ENCODE measurements around the gene PTGIS.

DNA sequence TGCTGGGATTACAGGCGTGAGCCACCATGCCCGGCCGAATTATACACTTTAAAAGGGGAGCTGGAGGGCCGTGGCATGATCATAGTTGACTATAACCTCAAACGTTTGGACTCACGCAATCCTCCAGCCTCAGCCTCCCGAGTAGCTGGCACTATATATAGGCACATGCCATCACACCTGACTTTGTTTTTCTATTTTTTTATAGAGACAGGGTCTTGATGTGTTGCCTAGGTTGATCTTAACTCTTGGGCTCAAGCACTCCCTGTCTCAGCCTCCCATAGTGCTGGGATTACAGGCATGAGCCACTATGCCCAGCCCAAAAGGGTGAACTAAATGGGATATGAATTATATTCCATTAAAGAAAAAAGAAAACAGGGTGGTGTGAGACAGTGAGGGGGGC lies 7.8 kb downstream of the PTGIS start:
- TF ChIP-seq POLR2AphosphoS5 (IDR thresholded peaks at IDR 0.05) (no peak), POLR2A (IDR thresholded peaks at IDR 0.05) (no peak), EP300 (IDR thresholded peaks at IDR 0.05) (no peak)
- TF ChIP-seq, protein P1, sequence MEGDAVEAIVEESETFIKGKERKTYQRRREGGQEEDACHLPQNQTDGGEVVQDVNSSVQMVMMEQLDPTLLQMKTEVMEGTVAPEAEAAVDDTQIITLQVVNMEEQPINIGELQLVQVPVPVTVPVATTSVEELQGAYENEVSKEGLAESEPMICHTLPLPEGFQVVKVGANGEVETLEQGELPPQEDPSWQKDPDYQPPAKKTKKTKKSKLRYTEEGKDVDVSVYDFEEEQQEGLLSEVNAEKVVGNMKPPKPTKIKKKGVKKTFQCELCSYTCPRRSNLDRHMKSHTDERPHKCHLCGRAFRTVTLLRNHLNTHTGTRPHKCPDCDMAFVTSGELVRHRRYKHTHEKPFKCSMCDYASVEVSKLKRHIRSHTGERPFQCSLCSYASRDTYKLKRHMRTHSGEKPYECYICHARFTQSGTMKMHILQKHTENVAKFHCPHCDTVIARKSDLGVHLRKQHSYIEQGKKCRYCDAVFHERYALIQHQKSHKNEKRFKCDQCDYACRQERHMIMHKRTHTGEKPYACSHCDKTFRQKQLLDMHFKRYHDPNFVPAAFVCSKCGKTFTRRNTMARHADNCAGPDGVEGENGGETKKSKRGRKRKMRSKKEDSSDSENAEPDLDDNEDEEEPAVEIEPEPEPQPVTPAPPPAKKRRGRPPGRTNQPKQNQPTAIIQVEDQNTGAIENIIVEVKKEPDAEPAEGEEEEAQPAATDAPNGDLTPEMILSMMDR (IDR thresholded peaks at IDR 0.05), result no peak
